ENCODE measurements around the gene INTS15.
"Not testable (repeated sequence)": the region's sequence is repeated elsewhere in the genome, so short reads cannot be mapped to it uniquely, and the experiment has no call there.

INTS15 gene

GRCh38 chr7:6589829-6590644 is at the start of gene INTS15:
INTS15 (plus strand) TSS chr7:6590021; CDS start chr7:6590284, 263 bp downstream.
- DNase-seq = peak; percentile 32 to 89

GRCh38 chr7:6542368-6542767 is 47.5 kb upstream of the INTS15 start:
- no peak for DNase-seq

GRCh38 chr7:6545398-6546126 is 44.3 kb upstream of the INTS15 start:
- no peak for DNase-seq

GRCh38 chr7:6546498-6547251 is 43.1 kb upstream of the INTS15 start:
- no peak for DNase-seq

GRCh38 chr7:6547400-6547799 is 42.4 kb upstream of the INTS15 start:
- no peak for DNase-seq

- no peak for DNase-seq
Measured at GRCh38 chr7:6551016-6551511, 38.8 kb upstream of the INTS15 start, which contains the start of gene GRID2IP. GRID2IP (minus strand) TSS chr7:6551461; CDS start chr7:6551436, 25 bp downstream.

DNA sequence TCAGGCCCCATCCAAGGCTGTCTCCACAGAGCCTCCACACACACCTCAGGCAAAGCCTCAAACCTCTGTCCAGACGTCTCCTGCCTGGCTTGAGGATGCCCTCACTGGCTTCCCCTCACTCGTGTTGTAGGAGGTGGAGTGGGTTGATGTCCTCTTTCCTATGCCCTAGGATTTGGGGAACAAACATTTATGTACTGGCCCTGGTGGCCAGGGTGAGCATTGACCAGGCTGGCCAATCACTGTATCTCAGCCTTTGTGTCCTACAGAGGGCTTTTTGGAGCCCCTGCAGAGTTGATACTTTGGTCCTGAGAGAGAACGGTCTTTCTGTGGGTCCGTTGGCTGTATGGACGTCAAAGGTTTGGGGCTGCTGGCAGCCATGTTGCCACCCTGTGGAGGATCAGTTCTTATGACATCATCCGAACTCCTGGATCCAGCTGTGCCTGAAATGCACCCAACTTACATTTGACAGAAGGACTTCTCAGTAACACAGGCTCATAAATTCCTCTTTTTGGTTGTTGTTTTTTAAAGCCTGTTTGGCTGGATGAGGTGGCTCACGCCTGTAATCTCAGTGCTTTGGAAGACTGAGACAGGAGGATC is 36.3 kb upstream of the INTS15 start:
- no peak for DNase-seq

DNA sequence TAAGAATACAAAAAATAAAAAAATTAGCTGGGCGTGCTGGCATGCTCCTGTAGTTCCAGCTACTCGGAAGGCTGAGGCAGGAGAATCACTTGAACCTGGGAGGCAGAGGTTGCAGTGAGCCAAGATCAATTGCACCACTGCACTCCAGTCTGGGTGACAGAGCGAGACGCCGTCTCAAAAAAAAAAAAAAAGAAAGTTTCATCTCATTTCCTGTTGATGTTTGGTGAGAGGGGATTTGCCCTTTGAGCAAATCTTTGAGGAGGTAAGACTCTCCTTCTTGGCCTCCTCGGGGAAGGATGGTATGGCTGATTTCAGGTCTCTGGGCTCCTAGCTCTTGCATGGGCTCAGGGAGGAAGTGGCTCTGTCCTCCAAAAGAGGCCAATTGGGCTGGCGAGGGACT is 35.0 kb upstream of the INTS15 start:
- no peak for DNase-seq

GRCh38 chr7:6556196-6556595 is 33.6 kb upstream of the INTS15 start:
- DNase-seq = no peak

GRCh38 chr7:6558837-6559236 is 31.0 kb upstream of the INTS15 start:
- peak; percentile 16 to 57 for DNase-seq

GRCh38 chr7:6559896-6560295 is 29.9 kb upstream of the INTS15 start:
- no peak for DNase-seq

DNA sequence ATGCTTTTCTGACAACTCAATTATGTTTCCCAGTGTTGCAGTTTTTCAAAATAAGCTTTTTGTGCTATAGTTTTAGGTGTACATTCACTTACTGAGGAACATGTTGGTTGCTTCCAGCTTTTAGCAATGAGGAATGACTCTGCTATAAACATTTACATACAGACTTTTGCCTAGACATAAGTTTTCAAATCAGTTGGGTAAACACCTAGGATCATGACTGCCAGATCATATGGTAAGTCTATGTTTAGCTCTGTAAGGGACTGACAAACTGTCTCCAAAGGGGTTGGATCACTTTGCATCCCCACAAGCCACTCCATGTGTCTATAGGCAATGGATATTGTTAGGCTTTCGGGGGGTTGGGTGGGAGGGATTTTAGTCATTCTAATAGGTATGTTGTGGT is 27.7 kb upstream of the INTS15 start:
- no peak for DNase-seq

DNA sequence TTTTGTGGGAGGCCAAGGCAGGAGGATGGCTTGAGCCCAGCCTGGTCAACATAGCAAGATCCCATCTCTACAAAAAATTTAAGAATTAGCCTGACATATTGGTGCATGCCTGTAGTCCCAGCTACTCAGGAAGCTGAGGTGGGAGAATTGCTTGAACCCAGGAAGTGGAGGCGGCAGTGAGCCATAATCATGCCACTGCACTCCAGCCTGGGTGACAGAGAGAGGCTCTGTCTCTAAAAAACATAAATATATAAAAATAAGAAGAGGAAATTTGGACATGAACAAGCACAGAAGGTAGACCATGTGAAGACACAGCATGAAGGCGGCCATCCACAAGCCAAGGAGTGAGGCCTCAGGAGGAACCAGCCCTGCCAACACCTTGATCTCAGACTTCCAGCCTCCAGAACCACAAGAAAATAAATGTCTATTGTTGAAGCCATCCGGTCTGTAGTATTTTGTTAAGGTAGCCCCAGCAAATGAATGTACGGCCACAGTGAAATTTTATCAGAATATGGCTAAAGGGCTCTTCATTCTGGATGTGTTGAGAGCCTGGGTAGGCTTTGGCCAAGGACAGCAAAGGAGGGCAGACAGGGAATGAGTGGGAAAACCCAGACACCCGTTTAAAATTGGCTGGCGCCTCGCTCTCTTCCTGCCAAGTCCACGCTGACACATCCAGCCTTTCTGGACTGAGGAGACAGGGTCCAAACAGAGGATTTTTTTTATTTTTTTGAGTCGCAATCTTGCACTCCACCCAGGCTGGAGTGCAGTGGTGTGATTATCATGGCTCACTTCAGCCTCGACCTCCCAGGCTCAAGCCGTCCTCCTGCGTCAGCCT is 25.7 kb upstream of the INTS15 start:
- DNase-seq = peak; percentile 35 to 77

DNA sequence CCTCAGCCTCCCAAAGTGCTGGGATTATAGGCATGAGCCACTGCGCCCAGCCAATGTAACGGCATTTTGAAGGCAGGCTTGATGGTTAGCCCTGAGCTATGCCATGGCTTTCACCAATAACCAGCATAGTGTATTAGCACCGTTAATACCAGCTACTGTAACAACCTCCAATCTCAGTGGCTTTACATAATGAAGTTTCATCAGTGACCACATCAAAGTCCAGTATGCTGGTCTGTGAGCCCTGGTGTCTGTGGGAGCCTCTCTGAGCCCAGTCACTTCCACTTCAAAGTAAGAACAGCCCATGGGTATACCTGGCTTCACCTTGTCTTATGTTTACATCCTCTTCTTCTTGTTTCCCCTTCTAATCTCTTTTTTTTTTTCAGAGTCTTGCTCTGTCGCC is 24.2 kb upstream of the INTS15 start:
- no peak for DNase-seq

GRCh38 chr7:6567886-6568285 is 21.9 kb upstream of the INTS15 start:
- DNase-seq = no peak

DNA sequence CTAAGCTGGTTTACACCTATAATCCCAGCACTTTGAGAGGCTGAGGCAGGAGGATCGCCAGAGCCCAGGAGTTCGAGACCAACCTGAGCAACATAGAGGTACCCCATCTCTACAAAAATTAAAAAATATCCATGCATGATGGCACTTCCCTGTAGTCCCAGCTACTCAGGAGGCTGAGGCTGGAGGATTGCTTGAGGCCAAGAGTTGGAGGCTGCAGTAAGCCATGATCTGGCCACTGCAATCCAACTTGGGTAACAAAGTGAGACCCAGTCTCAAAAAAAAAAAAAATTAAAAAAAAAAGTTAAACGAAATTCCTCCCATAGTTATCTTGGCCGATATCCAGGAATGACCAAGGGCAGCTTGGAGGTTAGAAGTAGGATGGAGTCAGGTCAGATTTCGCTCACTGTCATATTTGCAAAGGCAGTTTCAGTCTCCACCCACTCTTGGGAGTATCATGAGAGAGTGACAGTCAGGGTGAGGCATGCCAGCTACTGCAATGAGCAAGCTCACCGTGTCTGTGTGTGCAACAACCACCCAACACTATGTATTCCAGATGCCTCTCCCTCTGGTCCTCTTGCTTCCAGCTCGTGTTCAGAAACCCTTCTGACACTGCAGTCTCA is 18.6 kb upstream of the INTS15 start:
- DNase-seq = no peak

DNA sequence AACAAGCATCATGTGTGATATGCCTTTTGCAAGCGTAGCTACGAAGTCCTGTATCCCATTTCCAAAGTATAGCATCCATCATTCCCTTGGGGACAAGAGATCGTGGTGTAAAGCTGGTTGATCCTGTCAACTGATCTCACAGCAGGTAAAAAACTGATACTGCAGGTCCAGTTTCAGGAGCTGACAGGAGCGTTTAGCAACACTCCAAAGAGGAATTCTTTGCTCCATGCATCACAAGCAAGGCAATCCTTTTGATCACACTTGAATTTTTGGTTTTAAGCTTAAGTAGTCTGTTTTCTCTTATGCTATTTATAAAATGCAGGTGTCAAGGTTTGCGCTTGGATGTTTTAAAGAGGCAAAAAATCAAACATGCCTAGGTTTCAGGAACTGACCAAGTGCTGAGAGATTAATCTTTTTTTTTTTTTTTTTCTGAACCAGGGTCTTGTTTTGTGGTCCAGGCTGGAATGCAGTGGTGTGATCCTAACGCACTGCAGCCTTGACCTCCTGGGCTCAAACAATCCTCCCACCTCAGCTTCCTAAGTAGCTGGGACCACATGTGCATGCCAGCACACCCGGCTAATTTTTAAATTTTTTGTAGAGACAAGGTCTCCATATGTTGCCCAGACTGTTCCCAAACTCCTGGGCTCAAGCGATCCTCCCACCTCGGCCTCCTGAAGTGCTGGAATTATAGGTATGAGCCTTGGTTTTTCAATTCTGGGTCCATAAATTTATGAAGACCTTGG is 14.4 kb upstream of the INTS15 start:
- no peak for DNase-seq

- DNase-seq = no peak
Measured at GRCh38 chr7:6576024-6576866, 13.6 kb upstream of the INTS15 start.

- DNase-seq = not testable (repeated sequence)
Measured at GRCh38 chr7:6576867-6577368, 12.9 kb upstream of the INTS15 start.

All from NCI-H446 (cell line).